Lung (tissue), 12 donors: Measurements from ENCODE around the gene OR2L3. TPM values are rescaled to one million over a fixed set of nuclear protein-coding genes. Genes with fewer than 3 reads are reported as not detected.
"Not testable (repeated sequence)": the region's sequence is repeated elsewhere in the genome, so short reads cannot be mapped to it uniquely, and the experiment has no call there.

Source experiments
- ATAC-seq: fragments of 200-7000 bp; cut with Tn5 transposase; one replicate; pipeline ENCODE4 v1.9.1; 2020; ENCODE audit warnings: moderate number of reproducible peaks; ENCODE audit not compliant: insufficient read depth, low FRiP score
- DNase-seq, 3 donors: peaks; one replicate each; pipeline ENCODE4 v3.0.0-alpha.2; 2013 to 2017
- H3K27ac ChIP-seq, 2 donors: one replicate each; pipeline ENCODE4 v1.5.1; 2013; ENCODE audit warnings: mild to moderate bottlenecking in 2 of 2, moderate library complexity in 2 of 2, control low read depth in 1 of 2, inconsistent platforms in 1 of 2, low read depth in 1 of 2, low read length in 1 of 2
- H3K27me3 ChIP-seq, 3 donors: one replicate each; pipeline ENCODE4 v1.5.1; 2013; ENCODE audit warnings: low read length in 2 of 3; ENCODE audit not compliant: control insufficient read depth in 3 of 3, insufficient read depth in 3 of 3
- H3K36me3 ChIP-seq, 4 donors: one replicate each; pipeline ENCODE4 v1.5.1; 2013; ENCODE audit warnings: low read length in 4 of 4, mild to moderate bottlenecking in 1 of 4, moderate library complexity in 1 of 4; ENCODE audit not compliant: control insufficient read depth in 4 of 4, insufficient read depth in 4 of 4
- H3K4me1 ChIP-seq, 5 donors: one replicate each; pipeline ENCODE4 v1.5.1; 2013; ENCODE audit warnings: low read length in 5 of 5, mild to moderate bottlenecking in 2 of 5, moderate library complexity in 1 of 5; ENCODE audit not compliant: control insufficient read depth in 5 of 5, insufficient read depth in 5 of 5
- H3K4me3 ChIP-seq: one replicate; pipeline ENCODE4 v1.5.1; 2013; ENCODE audit warnings: mild to moderate bottlenecking, control low read depth, moderate library complexity
- H3K9ac ChIP-seq, 2 donors: one replicate each; pipeline ENCODE4 v1.5.1; 2013; ENCODE audit warnings: low read length in 2 of 2, control low read depth in 1 of 2; ENCODE audit not compliant: insufficient read depth in 1 of 2
- H3K9me3 ChIP-seq, 4 donors: one replicate each; pipeline ENCODE4 v1.5.1; 2013; ENCODE audit warnings: low read length in 3 of 4, mild to moderate bottlenecking in 1 of 4, moderate library complexity in 1 of 4; ENCODE audit not compliant: control insufficient read depth in 4 of 4, insufficient read depth in 3 of 4
- WGBS, 2 donors: extraction: QIAGEN DNeasy Blood & Tissue Kit; methylation state at CpG; one replicate each; pipeline ENCODE4 v1.1.7; 2013; 5-methylcytosine and 5-hydroxymethylcytosine counted together
- polyA plus RNA-seq, 2 donors: library from polyadenylated mRNA; stranded (reverse); fragments of 200-250 nt; gene quantifications; one replicate each; pipeline ENCODE4 v1.2.1, GENCODE V29; 2013
- total RNA-seq, 2 donors: library from RNA; depleted of rRNA in 1 of 2; stranded (reverse); fragments of >200 nt in 1 of 2; gene quantifications; one replicate each; pipeline ENCODE4 v1.2.1, GENCODE V29; 2014 to 2021
- TF ChIP-seq, protein P1 (sequence below): IDR thresholded peaks from 2 replicates; pipeline ENCODE4 v1.5.1; 2012; ENCODE audit warnings: mild to moderate bottlenecking; ENCODE audit errors: control extremely low read depth, extremely low read depth
- donor health status: control.
- donor health status: control.
- donor health status: Bipolar disorder and iron deficiency.
- donor health status: healthy.
- donor health status: DM: yes; HTN: yes; CAD: no.

OR2L3 gene
- total and polyA plus RNA-seq, 4 donors, result not detected

DNA sequence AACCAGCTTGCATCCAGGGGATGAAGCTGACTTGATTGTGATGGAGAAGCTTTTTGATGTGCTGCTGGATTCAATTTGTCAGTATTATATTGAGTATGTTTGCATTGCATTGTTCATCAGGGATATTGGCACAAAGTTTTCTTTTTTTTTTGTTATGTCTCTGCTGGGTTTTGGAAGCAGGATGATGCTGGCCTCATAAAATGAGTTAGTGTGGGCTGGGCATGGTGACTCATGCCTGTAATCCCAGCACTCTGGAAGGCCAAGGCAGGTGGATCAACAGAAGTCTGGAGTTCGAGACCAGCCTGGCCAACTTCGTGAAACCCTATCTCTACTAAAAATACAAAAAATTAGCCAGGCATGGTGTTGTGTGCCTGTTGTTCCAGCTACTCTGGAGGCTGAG, 8.6 kb downstream of the OR2L3 start:
- H3K27ac ChIP-seq, result no peak overlapping the region
- H3K27me3 ChIP-seq, result no peaks in the 10 kb centered on the region
- H3K36me3 ChIP-seq, result no peaks in the 10 kb centered on the region
- TF ChIP-seq, protein P1, sequence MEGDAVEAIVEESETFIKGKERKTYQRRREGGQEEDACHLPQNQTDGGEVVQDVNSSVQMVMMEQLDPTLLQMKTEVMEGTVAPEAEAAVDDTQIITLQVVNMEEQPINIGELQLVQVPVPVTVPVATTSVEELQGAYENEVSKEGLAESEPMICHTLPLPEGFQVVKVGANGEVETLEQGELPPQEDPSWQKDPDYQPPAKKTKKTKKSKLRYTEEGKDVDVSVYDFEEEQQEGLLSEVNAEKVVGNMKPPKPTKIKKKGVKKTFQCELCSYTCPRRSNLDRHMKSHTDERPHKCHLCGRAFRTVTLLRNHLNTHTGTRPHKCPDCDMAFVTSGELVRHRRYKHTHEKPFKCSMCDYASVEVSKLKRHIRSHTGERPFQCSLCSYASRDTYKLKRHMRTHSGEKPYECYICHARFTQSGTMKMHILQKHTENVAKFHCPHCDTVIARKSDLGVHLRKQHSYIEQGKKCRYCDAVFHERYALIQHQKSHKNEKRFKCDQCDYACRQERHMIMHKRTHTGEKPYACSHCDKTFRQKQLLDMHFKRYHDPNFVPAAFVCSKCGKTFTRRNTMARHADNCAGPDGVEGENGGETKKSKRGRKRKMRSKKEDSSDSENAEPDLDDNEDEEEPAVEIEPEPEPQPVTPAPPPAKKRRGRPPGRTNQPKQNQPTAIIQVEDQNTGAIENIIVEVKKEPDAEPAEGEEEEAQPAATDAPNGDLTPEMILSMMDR, result no peak
- ATAC-seq (no peak), DNase-seq (no peak)
- 74 to 90% methylated on average over 2 of the region's 2 CpGs for WGBS, 2 donors
- H3K9me3 ChIP-seq, result peaks cover 0 to 9% (median 5%) of the 10 kb centered on the region in 4 donors
- H3K4me3 ChIP-seq, result no peak overlapping the region
- H3K9ac ChIP-seq, result no peak overlapping the region
- H3K4me1 ChIP-seq, result no peaks in the 10 kb centered on the region

DNA sequence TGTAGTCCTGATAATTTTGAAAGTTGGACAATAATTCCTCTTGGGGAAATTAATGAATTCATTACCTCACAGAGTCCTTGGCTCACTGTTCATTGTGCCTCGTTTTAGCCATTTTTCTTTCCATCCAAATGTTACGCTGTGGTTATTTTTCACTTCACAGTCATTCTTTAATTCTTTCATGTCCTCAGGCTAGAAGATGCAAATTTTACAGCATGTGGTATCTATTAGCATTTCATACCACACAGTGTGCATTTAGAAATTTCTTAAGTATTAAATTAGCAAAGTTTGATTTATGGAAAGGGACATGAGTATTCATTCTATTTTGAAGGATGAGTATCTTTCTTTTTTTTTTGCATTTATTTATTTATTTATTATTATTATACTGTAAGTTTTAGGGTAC, 18.4 kb downstream of the OR2L3 start:
- ATAC-seq (no peak), DNase-seq (no peak)
- no peak overlapping the region for H3K9ac ChIP-seq
- WGBS, 2 donors, result 79 to 89% methylated on average over 2 of the region's 2 CpGs
- H3K27me3 ChIP-seq, result no peaks in the 10 kb centered on the region
- TF ChIP-seq, protein P1, result no peak
- H3K36me3 ChIP-seq, result no peaks in the 10 kb centered on the region
- H3K4me1 ChIP-seq, result no peaks in the 10 kb centered on the region
- H3K4me3 ChIP-seq, result no peak overlapping the region
- H3K9me3 ChIP-seq, result peaks cover 0 to 2% (median 0%) of the 10 kb centered on the region in 4 donors
- no peak overlapping the region for H3K27ac ChIP-seq

DNA sequence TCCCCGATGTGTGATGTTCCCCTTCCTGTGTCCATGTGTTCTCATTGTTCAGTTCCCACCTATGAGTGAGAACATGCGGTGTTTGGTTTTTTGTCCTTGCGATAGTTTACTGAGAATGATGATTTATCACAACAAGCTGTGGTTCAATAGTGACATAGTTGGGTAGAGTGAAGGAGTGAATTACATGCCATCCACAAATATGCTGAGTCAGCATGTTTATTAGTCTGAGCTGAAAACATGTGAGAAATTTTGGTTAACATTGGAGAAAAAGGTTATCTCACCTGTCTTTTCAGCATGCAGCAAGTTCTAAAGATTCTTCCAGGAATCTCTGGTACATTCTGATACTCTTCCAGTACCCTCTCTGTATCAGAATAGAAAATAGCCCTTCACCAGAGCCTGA, 19.0 kb downstream of the OR2L3 start:
- no peak for DNase-seq
- no peak for ATAC-seq
- H3K9ac ChIP-seq, result no peak overlapping the region
- TF ChIP-seq, protein P1, result no peak
- H3K4me3 ChIP-seq, result no peak overlapping the region
- no peaks in the 10 kb centered on the region for H3K4me1 ChIP-seq
- no peaks in the 10 kb centered on the region for H3K27me3 ChIP-seq
- no peaks in the 10 kb centered on the region for H3K36me3 ChIP-seq
- peaks cover 0 to 2% (median 0%) of the 10 kb centered on the region in 4 donors for H3K9me3 ChIP-seq
- no peak overlapping the region for H3K27ac ChIP-seq
- 98 to 99% methylated on average over 2 to 3 of the region's 3 CpGs for WGBS, 2 donors

DNA sequence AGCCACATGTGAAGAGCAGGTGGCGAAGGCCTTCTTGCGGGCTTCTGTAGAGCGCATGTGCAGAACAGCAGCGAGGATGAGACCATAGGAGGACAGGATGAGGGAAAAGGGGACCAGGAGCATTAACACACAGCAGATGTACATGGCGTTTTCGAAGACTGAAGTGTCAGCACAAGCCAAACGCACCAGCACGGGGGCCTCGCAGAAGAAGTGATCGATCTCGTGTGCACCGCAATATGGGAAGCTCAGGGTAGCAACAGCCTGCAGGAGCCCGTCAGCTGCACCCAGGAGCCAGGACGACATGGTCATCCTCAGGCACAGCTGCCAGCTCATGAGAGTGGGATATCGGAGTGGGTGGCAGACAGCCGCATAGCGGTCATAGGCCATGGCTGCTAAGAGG, 37.2 kb downstream of the OR2L3 start:
- H3K4me3 ChIP-seq, H3K4me1 ChIP-seq, H3K36me3 ChIP-seq, ATAC-seq, H3K9me3 ChIP-seq, DNase-seq, H3K27me3 ChIP-seq, H3K27ac ChIP-seq, H3K9ac ChIP-seq: not testable (repeated sequence)
- WGBS, 2 donors, result 87 to 88% methylated on average over 10 to 11 of the region's 17 CpGs
